Mesenteric fat pad (tissue), 1 donor: Measurements from ENCODE around the gene RPL13A. TPM values are rescaled to one million over a fixed set of nuclear protein-coding genes. Genes with fewer than 3 reads are reported as not detected.

ENCODE experiments used
- DNase-seq: peaks from one replicate; pipeline ENCODE4 v3.0.0-alpha.2; 2020; ENCODE audit warnings: low spot score
- total RNA-seq: library from RNA; stranded (reverse); fragmentation: NEBNext Ultra II Directional; extraction: Animal tissue kit (Norgen Biotek cat#: 25700); gene quantifications from one replicate; pipeline ENCODE4 v1.2.1, GENCODE V29; 2021
- donor health status: DM: yes; HTN: yes; CAD: no.

Gene RPL13A
- total RNA-seq, 1 donor from 2014 or later = 2,027 TPM

- DNase-seq = no peak
Measured at GRCh38 chr19:49502866-49503581, 15.6 kb downstream of the RPL13A start.

GRCh38 chr19:49503582-49503962 lies 16.2 kb downstream of the RPL13A start:
- DNase-seq = no peak

- no peak for DNase-seq
Measured at GRCh38 chr19:49506575-49507105, 19.2 kb downstream of the RPL13A start.

GRCh38 chr19:49507803-49508494 lies 20.5 kb downstream of the RPL13A start:
- DNase-seq = no peak

- DNase-seq = no peak
Measured at GRCh38 chr19:49512970-49513745, 25.8 kb downstream of the RPL13A start.

GRCh38 chr19:49513746-49514118 lies 26.3 kb downstream of the RPL13A start:
- no peak for DNase-seq

GRCh38 chr19:49514151-49514550 lies 26.7 kb downstream of the RPL13A start:
- no peak for DNase-seq

GRCh38 chr19:49515767-49516166 lies 28.4 kb downstream of the RPL13A start:
- DNase-seq = no peak

- DNase-seq = no peak
Measured at GRCh38 chr19:49518033-49518432, 30.6 kb downstream of the RPL13A start.

GRCh38 chr19:49520705-49521319 lies 33.4 kb downstream of the RPL13A start:
- DNase-seq = no peak

- DNase-seq = no peak
Measured at GRCh38 chr19:49524812-49525455, 37.5 kb downstream of the RPL13A start.

GRCh38 chr19:49528211-49528771 lies 40.9 kb downstream of the RPL13A start:
- DNase-seq = no peak

GRCh38 chr19:49530708-49531107 lies 43.3 kb downstream of the RPL13A start:
- no peak for DNase-seq

GRCh38 chr19:49533551-49534488 lies 46.4 kb downstream of the RPL13A start:
- no peak for DNase-seq

- no peak for DNase-seq
Measured at GRCh38 chr19:49534632-49535385, 47.4 kb downstream of the RPL13A start.

GRCh38 chr19:49536921-49537462 lies 49.6 kb downstream of the RPL13A start:
- no peak for DNase-seq

- no peak for DNase-seq
Measured at GRCh38 chr19:49538643-49539042, 51.2 kb downstream of the RPL13A start.

GRCh38 chr19:49539192-49539952 lies 52.0 kb downstream of the RPL13A start:
- no peak for DNase-seq
